GM04504 (cell line): Measurements from ENCODE around the gene PPP2R3B.
"Not testable (repeated sequence)": the region's sequence is repeated elsewhere in the genome, so short reads cannot be mapped to it uniquely, and the experiment has no call there.

Experiments used
- DNase-seq: peaks from one replicate; pipeline ENCODE4 v3.0.0-alpha.2; 2012; ENCODE audit warnings: low read depth

The PPP2R3B gene

DNA sequence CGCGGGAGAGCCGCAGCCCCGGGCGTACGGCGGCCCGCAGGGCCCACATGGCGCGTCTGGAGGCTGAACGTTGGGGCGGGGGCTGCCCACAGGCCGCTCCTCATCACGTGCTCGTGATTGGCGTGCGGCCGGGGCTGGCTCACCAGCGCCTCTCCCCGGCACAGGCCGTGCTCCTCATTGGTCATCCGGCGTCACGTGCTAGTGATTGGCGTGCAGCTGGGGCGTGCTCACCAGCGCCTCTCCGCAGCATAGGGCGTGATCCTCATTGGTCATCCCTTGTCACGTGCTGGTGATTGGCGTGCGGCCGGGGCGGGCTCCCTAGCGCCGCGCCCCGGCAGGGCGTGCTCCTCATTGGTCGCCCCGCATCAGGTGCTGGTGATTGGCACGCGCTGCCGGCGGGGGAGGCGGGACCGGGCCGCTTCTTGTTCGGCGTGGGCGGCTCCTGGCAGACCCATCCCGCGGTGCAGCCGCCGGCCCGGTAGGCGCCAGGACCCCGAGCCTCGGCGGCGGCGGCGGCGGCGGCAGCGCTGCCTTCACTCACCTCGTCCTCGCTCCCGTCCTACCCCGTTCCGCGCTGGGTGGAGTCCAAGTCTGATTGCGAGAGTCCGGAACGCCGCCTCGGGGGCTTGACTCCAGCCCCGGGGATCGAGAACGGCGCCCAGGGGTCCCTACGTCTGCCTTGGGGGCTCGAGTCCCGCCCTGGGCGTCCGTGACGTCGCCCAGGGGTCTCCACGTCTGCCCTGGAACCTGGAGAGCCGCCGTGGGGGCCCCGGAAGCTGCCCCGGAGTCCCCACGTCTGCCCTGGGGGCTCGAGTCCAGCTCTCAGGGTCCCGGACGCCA is 67.7 kb downstream of the PPP2R3B start, which contains the start of gene GTPBP6:
Gene GTPBP6 (minus strand): TSS at position 58 of the 840 bp plus-strand sequence. CDS start 9 bp downstream, at position 49.
- DNase-seq, result peak; percentile 99

DNA sequence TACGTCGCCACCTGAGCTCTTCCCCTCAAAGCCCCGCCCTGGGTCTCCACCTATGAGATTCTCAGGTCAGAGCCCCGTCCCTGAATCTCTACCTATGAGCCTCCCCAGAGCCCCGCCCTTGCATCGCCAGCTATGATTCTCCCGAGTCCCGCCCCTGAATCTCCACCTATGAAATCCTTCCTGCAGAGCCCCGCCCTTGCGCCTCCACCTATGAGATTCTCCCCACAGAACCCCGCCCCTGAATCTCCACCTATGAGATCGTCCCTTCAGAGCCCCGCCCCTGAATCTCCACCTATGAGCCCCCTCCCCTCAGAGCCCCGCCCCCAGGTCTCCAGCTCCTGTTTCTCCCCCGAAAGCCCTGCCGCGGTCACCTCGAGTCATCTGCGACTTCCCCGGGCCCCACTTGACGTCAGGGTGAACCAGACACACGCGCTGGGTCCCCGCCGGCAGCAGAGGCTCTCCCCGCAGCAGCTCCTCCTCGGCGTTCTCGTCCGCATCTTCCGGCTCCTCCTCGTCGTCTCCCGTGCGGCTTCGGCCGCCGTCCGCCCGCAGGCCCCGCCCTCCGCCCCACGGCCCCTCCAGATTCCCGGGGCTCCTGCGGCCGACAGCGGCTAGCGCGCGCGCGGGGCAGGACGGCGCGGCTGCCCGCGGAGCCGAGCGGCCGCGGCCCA is 68.5 kb downstream of the PPP2R3B start:
- peak; percentile 97 for DNase-seq

DNA sequence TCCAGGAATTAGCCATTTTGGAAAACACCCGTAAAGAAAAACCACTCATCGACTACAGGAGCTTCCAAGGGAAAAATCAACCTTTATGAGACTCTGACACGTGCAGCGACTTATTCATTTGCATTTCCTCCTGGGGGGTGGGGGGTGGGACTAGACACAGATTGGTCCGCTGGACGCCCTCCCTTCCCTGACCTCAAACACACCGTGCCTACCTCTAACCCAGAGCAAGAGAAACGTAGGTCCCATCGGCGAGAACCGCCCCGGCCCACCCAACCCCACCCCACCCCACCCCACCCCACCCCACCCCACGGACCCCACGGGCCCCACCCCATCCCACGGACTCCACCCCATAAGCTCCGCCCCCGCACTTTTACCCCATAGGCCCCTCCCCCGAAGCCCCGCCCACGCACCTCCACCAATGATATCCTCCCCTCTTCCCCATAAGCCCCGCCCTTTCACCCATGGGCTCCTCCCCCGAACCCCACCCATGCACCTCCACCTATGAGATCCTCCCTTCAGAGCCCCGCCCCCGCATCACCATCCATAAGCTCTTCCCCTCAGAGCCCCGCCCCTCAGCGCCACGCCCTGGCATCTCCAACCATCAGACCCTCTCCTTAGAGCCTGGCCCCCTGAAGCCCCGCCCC is 69.2 kb downstream of the PPP2R3B start:
- DNase-seq, result no peak

DNA sequence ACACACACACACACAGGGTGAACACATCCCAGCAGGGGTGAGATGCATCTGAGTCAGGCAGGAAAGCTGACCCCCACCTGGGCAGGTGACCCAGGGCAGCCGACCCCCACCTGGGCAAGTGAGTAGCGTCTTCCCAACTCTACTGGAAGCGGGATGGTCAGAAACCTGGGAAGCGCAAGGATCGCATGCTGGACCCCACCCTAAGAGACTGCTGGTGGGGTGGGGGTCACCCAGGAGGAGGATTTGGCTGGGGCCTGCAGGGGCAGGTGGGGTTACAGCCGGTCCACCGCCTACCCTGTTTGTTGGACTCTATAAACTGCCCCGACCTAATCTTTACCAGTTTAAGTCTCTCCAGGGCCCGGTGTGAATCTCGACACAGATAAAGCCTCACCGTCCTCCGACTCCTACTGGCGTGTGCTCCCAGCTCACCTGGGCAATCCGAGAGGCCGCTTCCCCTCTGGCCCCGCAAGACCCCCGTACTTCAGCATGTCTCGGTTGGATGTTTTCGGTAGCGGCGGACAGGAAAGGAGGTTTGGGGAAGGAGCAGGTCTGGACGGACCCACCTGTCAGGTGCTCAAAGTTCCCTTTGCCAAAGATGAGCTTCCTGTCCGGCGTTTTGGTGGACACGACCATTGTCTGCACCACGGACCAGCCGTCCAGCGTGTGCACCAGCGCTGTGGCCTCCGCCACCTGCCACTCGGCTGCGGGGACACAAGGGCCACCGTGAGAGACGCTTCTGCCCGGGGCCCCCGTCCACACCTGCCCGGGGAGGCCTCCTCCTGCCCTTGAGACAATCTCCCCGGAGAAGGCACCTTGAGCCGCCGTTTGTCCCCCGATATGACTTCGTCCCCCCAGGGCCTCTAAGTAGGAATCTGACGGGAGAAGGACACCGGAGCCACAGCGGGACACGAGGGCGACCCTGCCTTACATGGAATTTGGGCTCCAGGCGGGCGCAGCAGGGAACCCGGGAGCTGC is 70.1 kb downstream of the PPP2R3B start:
- no peak for DNase-seq

DNA sequence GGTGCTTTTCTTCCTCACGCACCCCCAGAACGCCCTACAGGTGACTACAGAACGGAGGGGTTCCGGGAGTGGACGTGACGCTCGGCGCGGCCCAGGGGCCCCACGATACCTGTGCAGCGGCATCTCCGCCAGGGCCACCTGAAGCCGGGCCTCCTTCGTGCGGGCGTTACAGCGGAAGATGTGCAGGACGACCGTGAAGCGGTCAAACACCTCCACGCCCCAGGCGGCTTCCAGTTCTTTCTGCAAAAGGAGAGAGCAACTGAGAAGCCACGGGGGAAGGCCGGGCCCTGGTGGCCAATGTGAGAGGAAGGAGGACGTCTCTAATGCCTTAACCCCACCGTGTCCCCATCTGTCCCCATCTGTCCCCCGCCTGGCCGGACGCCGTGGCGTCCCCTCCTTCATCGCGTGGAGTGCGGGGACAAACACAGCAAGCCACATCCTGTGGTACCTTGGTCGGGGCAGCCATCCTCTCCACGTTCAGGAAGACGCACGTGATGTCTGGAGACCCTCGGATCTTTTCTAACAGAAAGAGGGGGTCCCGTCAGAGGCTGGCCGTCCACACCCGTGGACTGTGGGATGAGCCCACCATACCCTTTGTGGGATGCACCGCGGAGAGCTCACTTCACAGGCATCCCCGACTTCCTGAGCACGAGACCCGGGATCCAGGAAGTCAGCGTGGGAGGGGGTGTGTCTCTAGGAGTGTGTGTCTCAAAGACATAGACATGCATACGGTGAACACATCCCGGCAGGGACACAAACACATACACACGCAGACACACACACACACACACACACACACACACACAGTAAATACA is 71.7 kb downstream of the PPP2R3B start:
- DNase-seq, result no peak

DNA sequence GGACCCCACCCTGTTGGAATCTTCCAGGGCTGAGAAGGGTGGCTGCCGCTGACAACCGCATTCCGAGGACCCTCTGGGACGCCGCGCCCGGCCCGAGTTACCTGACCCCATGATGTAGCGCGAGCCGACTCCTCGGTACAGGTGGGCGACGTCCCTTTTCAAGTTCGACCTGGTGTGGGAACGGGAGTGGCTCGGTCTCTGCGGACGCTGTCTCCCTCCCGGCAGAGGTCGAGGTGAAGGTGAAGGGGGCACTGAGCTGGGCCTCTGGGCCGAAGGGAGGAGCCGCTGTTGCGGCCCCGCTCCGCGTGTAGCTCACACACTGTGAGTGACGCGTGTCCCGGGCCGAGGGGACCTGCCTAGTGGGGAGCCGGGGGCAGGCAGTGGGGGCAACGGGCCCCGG is 72.7 kb downstream of the PPP2R3B start:
- DNase-seq, result no peak

DNA sequence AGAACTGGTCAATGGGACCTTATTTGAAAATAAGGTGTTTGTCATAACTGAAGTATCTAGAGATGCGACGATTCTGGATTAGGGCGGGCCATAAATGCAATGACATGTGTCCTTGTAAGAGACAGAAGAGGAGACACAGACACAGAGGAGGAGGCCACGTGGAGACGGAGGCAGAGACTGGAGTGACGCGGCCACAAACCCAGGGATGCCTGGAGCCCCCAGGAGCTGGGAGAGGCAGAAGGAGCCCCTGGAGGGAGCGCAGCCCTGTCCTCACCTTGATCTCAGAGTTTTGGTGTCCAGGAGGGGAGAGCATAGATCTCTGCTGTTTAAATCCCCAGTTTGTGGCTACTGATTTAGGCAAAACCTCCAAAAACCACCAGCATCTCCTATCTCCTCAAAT is 73.2 kb downstream of the PPP2R3B start:
- DNase-seq, result no peak

DNA sequence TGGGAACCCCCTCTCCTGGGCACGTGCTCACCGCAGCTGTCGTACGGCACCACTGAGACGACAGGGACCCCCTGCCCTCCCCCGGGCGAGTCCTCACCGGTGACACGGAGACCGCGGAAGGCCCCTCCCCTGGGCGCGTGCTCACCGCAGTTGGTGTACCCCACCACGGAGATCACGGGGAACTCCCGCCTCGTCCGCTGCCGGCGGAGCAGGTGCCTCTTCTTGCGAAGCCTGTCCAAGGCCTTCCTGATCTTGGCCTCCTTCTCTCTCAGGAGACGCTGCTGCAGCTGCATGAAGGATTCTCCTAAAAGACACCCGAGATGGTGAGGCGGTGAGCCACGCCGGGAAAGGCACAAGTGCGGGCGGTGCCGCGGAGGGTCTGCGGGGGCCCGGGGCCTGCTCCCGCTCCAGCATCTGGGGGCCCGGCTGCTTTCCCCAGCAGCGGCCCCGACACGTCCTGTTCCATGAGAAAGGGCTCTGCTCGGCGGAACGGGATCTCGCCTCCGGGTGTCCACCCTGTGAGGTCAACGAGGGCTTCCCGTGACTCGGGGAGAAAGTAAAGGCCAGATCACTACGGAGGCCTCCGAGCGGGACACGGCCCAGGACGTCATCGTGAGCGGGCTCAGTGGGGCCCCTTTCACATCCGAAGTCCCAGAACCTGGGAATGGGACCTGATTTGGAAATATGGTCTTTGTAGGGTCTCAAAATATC is 73.9 kb downstream of the PPP2R3B start:
- no peak for DNase-seq

DNA sequence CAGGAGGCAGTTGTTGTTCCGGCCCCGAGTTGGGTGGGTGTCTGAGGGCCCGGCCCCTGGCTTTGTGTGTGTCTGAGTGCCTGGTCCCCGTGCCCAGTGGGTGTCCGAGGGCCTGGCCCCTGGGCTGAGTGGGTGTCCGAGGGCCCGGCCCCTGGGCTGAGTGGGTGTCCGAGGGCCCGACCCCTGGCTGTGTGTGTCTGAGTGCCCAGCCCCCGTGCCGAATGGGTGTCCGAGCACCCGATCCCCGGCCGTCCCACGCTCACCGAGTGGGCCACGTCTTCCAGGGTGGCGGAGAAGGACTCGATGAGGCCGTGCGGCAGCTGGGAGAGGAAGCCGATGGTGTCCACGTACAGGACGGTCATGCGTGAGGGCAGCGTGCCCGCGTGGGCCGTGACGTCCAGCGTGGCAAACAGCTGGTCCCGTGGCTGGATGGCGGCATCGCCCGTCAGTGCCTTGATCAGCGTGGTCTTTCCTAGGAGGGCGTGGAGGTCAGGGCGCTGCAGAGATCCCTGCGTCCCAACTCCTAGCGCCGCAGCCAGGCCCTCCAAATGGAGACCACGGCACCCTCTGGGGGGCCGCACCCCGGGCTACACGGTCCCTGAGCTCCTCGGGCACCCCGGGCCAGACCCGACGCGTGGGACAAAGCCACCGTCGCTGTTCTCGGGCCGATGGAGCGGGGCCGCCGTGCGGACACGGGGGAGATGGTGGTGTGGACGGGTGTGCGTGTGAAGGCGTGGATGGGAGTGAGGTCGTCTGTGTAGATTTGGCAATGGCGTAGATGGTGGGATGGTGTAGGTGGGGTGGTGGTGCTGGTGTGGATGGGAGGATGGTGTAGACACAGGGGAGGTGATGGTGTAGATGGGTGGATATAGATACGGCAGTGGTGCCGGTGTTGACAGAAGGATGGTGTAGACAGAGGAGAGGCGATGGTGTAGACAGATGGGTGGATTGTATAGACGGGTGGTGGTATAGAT is 75.3 kb downstream of the PPP2R3B start:
- no peak for DNase-seq

DNA sequence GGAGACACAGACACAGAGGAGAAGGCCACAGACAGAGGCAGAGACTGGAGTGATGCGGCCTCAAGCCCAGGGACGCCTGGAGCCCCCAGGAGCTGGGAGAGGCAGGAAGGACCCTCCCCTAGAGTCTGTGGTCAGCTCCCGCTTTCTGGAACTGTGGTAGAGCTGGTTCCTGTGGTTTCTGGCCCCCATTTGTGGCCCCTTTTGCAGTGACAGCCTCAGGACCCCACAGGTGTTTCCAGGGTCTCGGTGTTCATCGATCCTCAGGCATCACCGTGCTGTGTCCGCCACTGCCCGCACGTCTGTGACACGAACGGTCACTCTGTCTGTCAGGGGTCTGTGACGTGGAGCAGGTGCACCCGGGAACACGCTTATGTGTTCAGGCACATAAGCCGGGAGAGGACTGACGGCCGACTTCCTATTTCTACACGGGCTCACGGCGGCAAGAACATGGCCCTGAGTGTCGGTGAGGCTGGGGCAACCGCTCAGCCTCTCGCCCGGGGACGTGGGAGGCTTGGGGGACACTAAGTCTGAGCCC is 76.0 kb downstream of the PPP2R3B start:
- no peak for DNase-seq

DNA sequence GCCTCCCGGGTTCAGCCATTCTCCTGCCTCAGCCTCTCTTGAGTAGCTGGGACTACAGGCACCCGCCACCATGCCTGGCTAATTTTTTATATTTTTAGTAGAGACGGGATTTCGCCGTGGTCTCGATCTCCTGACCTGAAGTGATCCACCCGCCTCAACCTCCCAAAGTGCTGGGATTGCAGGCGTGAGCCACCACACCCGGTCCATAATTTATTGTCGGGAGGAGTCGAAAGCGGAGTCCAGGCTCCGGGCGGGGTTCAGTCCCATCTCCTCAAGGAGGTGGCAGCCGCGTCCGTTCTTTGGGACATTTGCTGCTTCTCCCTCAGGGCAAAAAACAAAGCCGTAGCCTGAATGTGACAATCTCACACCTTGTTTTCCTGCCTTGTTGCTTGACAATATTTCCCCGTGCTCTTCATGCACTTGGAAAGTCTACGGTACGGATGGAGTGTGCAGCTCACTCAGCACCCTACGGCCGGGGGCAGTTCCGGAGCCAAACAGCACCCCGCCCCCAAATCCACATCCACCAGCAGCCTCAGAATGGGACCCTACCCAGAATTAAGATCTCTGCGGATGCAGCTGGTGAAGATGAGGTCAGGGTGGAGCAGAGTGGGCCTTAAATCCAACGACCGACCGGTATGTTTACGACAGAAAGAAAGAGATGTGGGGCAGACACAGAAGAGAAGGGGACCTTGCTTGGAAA is 77.7 kb downstream of the PPP2R3B start:
- DNase-seq, result no peak

DNA sequence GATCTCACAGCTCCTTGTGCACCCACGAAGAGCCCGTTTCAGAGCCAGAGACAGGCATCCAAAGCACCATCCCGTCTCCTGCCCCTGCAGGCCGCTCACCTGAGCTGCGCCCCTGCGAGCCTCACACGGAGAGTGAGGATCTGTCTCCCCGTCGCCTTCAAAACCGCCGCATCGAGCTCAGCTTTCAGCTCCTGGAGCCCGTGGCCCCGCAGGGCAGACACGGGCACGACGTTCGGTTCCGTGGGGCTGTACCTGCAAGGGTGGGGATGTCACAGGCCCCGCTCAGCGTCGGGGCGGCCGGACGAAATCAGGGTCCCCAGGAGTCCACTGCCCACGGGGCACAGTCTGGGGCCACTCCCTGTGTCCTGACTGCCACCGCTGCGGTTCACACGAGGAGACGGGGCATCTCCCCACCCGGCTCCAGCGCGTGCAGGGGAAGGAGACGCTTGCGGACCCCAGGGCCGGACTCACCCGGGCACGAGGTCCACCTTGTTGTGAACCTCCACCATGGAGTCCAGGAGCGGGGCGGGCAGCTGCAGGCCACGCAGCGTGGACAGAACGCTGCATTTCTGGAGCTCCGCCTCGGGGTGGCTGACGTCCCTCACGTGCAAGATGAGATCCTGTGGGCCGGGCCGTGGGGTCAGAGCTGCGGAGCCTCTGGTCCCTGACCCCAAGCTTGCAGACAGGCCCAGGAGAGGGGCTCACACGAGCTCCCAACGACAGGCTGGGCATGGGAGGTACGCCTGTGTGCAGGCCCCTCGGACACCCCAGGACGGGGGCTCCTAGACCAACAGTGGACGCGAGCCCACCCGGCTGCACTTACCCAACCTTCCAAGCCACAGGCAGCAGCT is 79.2 kb downstream of the PPP2R3B start:
- no peak for DNase-seq

DNA sequence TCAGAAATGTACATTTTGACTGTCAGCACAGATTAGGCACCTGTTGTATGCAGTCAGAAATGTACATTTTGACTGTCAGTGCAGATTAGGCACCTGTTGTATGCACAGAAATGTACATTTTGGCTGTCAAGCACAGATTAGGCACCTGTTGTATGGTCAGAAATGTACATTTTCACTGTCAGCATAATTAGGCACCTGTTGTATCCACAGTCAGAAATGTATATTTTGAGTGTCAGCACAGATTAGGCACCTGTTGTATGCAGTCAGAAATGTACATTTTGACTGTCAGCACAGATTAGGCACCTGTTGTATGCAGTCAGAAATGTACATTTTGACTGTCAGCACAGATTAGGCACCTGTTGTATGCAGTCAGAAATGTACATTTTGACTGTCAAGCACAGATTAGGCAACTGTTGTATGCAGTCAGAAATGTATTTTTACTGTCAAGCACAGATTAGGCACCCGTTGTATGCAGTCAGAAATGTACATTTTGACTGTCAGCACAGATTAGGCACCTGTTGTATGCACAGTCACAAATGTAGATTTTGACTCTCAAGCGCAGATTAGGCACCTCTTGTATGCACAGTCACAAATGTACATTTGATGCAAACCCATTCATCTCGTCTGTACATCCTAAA is 80.0 kb downstream of the PPP2R3B start:
- not testable (repeated sequence) for DNase-seq

DNA sequence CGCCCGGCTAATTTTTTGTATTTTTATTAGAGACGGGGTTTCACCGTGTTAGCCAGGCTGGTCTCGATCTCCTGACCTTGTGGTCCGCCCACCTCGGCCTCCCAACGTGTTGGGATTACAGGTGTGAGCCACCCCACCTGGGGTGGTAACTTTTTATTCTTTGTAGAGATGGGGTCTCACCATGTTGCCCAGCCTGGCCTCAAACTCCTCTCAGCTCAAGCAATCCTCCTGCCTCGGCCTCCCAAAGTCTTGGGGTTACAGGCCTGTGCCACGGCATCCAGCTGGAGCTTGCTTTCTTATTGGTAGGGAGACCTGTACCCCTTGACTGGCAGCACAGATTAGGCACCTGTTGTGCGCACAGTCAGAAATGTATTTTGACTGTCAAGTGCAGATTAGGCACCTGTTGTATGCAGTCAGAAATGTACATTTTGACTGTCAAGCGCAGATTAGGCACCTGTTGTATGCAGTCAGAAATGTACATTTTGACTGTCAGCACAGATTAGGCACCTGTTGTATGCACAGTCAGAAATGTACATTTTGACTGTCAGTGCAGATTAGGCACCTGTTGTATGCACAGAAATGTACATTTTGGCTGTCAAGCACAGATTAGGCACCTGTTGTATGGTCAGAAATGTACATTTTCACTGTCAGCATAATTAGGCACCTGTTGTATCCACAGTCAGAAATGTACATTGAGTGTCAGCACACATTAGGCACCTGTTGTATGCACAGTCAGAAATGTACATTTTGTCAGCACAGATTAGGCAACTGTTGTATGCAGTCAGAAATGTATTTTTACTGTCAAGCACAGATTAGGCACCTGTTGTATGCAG is 80.7 kb downstream of the PPP2R3B start:
- not testable (repeated sequence) for DNase-seq

DNA sequence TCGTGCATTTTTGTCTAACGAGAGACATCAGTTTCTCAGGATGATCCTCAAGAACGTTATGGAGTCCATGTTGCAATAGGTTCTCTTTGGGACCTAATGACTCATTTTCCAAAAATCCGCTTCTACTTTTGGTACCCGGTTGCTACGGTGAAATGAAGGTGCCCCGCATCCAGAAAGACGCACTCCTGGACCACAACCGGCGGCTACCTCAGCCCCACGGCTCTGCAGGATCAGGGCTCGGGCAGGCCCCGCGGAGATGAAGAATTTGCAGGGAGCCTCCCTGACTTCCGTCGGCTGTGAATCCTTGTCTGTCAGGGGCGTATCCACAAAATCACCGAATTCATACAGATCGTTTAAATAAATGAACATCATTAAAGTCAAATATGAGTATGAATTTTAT is 83.7 kb downstream of the PPP2R3B start:
- DNase-seq, result no peak

DNA sequence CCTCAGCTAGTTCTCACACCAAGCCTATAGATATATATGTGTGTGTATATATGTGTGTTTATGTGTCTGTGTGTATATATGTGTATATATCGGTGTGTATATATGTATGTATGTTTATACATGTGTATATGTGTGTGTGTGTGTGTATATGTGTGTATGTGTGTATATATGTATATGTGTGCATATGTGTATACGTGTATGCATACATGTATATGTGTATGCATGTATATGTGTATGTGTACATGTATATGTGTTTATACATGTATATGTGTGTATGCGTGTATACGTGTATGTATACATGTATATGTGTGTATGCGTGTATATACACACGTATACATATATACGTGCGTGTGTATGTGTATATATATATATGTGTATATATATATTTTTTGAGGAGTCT is 86.4 kb downstream of the PPP2R3B start:
- DNase-seq, result no peak
